Measurements from ENCODE around the gene TMPRSS9.

TMPRSS9 gene

DNA sequence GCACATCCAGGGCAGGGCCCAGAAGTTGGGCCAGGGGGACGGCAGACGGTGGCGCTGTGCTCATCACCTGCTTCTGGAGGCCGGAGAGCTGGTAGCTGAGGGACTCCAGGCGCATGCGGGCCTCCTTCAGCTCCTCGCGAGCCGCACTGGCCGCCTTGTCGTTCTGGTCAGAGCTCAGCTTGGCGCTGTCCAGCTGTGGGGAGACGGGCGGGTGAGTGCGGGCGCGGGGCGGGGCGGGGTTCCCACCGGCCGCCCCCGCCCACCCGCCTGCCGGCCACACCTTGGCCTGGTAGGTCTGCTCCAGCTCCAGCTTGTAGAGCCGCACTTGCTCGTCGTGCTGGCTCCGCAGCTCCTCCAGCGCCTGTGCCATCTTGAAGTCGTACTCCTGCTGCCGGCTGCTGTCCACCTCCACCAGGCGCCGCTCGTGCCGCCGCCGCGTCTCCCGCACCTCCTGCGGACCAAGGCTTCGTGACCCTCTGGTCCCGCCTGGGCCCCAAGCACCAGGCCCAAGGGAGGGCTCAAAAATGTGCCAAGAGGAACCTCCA, 74.7 kb downstream of the TMPRSS9 start:
- no peak for DNase-seq (ENCODE audit: low read depth in 3 of 3)

GRCh38 chr19:2436384-2436783, 76.3 kb downstream of the TMPRSS9 start:
- DNase-seq (ENCODE audit: low read depth in 3 of 3), result no peak

DNA sequence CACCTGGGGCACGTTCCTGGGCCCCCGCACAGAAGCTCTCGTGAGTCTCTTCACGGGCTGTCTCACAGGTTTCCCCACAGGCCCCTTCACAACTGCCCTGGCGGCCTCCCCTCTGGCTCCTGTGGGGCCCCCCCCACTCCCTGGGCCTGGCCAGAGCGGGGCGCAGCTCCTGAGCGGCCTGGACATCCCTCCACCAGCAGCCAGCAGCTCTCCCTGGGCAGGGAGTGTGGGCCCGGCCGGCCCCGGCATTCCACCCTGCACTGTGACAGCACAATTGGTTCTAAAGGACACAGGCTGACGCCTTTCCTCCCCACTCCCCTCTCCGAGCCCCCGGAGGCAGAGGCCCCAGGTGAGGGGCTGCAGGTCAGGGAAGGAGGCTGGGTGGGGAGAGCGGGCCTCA, 76.9 kb downstream of the TMPRSS9 start:
- no peak for DNase-seq (ENCODE audit: low read depth in 3 of 3)

DNA sequence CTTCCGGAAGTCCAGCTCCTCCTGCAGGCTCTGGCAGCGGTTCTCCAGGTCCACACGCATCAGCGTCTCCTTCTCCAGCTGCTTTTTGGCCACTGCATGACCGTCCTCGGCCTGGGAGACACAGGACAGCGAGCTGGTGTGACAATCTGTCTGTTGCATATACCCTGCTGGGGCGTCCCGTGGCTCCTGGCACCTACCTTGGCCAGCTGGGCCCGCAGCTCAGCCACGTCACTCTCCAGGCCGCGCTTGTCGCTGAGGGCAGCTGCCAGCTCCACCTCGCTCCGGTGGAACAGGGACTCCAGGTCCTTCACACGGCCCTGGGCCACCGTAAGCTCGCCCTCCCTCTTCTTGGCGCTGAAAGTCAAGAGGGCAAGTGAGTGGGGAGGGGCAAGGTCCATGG, 78.1 kb downstream of the TMPRSS9 start:
- DNase-seq (ENCODE audit: low read depth in 3 of 3), result no peak

- DNase-seq (ENCODE audit: low read depth in 3 of 3), result no peak
Measured at GRCh38 chr19:2440515-2440914, 80.5 kb downstream of the TMPRSS9 start.

DNA sequence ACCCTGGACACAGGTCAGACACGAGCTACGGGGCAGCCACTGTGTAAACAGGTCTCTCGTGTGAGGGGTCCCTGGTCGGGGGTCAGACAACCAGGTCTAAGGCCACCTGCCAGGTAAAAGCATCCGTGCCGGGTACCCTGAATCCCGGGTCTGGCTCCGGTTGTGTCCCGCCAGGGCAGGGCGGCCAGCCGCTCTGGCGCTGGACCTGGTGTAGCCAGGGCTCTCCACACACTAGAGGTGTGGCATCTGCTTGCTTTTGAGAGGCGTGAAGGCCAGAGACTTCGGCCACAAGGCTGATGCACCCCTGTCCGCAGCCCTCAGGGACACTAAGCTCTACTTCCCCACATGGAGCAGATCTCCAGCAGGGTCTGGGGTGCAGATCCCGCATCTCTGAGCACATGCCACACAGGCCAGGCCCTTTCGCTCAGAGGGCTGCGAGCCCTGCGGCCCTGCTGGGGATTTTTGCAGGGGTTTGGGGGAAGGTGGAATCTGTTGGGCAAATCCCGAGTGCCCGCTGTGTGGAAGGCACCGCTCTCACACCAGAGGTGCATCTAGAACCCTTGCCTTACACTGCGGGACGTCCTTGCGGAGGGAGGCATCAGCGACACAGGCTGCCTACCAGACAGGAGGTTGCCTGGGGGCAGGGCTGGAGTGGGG, 81.2 kb downstream of the TMPRSS9 start:
- no peak for DNase-seq (ENCODE audit: low read depth in 3 of 3)

DNA sequence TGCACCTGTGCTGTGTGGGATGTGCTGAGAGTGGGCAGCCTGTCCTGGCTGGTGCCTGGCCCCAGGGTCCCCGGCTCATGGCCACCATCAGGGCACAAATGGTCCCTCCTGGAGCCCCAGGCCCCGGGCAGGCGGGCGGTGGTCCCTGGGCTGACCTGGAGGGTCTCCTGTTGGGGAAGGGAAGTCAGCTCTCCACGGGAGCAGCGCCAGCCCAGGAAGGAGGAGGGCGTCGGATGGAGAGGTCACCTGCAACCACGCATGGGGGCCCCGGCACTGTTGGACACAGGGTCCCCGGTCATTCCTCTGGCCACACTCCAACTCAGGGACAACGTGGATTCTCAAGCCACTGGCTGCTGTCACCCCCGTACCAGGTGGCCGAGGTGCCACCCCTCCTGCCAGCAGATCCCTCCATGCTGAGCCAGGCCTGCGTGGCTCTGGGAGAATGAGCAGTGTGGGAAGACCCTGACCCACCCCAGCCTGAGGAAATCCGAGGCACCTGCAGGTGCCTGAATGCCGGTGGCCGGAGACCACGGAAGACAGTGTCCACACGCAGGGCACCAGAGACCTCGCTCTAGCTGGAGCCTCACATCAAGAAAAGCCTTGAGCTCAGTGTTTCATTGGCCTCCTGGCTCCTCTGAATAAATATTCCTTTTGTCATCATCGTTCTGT, 83.2 kb downstream of the TMPRSS9 start:
- DNase-seq (ENCODE audit: low read depth in 3 of 3), result no peak

- no peak for DNase-seq (ENCODE audit: low read depth in 3 of 3)
Measured at GRCh38 chr19:2443785-2444182, 83.7 kb downstream of the TMPRSS9 start.

- DNase-seq (ENCODE audit: low read depth in 3 of 3), result no peak
Measured at GRCh38 chr19:2444251-2445002, 84.4 kb downstream of the TMPRSS9 start.

DNA sequence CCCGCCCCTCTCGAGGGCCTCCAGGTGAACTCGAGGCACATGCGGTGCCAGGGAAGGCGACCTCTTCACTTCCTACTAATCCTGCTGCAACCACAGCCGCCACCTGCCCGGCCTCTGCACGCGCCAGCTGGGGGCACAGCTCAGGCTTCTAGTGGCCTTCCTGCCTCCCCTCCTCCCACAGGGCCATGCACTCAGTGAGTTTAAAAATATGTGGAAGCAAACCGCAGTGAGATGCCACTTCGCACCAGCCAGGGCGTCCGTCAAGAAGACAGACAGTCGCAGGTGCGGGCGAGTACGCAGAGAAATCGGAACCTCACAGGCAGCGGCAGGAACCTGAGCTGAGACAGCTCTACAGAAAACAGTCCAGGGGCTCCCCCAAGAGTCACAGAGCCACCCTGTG, 86.3 kb downstream of the TMPRSS9 start:
- DNase-seq (ENCODE audit: low read depth in 3 of 3), result no peak

DNA sequence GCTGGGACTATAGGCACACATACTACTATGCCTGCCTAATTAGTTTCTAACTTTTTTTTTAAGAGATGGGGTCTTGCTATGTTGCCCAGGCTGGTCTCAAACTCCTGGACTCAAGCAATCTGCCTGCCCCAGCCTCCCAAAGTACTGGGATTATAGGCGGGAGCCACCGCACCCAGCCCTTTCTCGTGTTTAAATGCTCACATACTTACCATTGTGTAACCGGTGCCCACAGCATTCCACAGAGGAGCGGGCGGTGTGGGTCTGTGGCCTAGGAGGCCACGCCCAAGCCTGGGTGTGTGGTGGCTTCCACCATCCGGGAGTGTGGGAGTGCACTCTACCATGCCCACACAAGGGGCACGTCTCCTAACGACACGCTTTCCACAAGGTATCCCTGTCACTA, 89.0 kb downstream of the TMPRSS9 start:
- no peak for DNase-seq (ENCODE audit: low read depth in 3 of 3)

DNA sequence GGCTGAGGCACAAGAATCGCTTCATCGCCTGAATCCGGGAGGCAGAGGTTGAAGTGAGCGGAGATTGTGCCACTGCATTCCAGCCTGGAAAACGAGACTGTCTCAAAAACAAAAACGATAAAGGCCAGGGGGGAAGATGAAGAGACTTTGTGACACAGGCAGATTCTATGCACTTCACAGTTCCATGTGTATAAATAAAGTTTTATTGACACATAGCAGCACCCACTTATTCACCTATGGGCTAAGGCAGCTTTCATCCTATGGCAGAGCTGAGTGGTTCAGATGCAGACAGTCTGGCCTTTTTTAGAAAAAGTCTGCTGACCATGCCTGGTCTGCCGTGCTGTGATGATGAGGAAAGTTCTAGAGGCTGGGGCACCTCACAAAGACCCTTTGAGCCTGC, 91.1 kb downstream of the TMPRSS9 start:
- DNase-seq (ENCODE audit: low read depth in 3 of 3), result no peak

DNA sequence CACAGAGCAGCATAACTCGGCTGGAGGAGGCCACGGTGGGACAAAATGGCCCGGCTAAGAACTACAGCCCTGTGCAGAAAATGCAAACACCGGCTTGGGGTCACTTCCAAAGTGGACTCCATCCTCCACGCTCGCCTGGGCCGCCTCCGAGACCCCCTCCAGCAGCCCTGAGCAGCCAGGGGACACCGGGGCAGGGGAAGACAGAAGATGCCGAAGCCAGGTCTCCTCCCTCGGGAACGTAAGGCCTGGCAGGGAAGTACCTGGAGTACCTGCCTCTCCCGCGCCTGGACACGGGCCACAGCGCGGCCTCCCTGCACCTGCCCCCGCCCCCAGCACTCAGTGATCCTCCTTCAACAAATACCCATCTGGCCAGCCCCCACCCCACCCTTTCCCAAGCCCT, 91.7 kb downstream of the TMPRSS9 start:
- DNase-seq (ENCODE audit: low read depth in 3 of 3), result no peak

GRCh38 chr19:2453431-2454025, 93.5 kb downstream of the TMPRSS9 start:
- DNase-seq (ENCODE audit: low read depth in 3 of 3), result no peak

DNA sequence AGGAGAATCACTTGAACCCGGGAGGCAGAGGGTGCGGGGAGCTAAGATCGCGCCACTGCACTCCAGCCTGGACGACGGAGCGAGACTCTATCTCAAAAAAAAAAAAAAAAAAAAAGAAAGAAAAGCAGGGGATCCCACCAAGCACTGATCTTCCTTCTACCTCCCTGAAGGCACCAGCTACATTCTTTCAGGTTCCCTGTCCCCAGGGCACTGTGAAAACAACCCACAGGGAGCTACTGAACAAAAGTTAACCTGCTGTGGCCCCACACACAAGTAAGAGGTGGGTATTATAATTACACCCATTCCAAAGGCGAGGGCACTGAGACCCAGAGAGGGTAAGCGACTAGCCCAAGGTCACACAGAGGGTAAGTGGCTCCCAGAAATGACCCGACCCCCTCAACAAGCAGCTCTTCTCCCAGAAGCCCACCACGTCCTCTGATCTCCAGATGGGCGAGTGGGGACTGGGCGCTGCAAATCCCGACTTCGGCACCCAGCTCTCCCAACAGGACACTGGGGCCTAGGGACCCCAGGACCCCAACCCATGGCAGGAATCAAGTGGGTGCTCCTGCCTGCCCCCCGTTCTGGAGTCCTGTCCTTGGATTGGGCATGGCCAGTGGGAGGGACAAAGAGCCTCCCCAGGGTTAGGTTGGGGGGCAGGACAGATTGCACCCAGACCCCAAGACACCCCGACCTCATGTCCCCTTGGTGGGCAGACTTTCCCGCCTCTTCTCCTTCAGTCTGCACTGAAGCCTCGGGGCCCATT, 94.3 kb downstream of the TMPRSS9 start:
- no peak for DNase-seq (ENCODE audit: low read depth in 3 of 3)

- DNase-seq (ENCODE audit: low read depth in 3 of 3), result no peak
Measured at GRCh38 chr19:2454962-2455850, 95.1 kb downstream of the TMPRSS9 start.

DNA sequence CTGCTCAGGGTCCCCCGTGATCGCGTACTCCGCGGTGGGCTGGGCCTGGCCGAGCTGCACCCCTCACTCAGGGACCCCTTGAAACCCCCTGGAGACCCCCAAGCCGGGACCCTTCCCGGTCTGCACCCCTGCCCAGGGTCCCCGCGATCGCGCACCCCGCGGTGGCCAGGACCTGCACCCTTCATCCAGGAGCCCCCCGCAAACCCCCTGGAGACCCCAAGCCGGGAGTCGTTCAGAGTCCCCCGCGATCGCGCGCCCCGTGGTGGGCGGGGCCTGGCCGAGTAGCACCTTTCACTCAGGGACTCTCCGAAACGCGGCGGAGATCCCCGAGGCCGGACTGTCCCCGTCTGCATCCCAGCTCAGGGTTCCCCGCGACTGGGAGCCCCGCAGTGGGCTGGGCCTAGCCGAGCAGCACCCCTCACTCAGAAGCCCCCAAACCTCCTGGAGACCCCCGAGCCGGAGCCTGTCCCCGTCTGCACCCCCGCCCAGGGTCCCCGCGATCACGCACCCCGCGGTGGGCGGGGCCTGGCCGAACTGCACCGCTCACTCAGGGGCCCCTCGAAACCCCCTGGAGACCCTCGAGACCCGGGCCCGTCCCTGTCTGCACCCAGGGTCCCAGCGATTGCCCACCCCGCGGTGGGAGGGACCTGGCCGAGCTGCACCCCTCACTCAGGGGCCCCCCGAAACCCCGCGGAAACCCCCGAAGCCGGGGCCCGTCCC, 95.9 kb downstream of the TMPRSS9 start:
- peak in 1 of 3 donors; percentile 35 for DNase-seq (ENCODE audit: low read depth in 3 of 3)

- no peak for DNase-seq (ENCODE audit: low read depth in 3 of 3)
Measured at GRCh38 chr19:2457394-2458037, 97.5 kb downstream of the TMPRSS9 start.

DNA sequence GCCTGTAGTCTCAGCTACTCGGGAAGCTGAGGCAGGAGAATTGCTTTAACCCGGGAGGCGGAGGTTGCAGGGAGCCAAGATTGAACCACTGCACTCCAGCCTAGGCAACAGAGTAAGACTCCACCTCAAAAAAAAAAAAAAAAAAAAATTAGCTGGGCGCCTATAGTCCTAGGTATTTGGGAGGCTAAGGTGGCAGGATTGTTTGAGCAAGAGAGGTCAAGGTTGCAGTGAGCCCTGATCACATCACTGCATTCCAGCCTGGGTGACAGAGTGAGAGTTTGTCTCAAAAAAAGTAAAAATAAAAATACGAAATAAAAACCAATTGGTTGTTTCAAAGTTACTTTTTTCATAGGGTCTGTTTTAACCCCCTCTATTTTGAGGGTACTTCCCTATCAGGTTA, 98.0 kb downstream of the TMPRSS9 start:
- no peak for DNase-seq (ENCODE audit: low read depth in 3 of 3)

Data from stimulated activated CD4-positive, alpha-beta T cell treated with anti-CD3 and anti-CD28 coated beads, TNF-alpha, amount 100 ng/mL, for 48 hours (primary cell).